ENCODE measurements around the gene BAHD1.

Gene BAHD1

DNA sequence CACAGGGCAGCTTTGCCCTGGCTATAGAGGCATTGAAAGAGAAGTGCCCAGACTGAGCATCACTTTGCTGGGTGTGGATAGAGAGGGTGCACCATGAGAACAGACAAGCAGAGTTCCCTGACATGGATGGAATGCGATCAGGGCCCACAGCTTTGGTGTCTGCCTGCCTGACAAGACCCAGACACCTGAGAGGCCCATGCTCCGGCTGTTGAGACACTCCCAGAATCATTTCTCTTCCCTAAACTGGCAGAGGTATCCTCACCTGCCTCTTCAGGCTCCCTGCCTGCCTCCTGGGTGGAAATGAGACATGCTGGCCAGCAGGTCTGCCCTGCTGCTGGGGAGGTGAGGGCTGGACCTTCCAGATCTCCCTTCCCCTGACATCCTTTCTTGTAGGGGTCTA lies 19.7 kb downstream of the BAHD1 start:
- TF ChIP-seq, protein P1, sequence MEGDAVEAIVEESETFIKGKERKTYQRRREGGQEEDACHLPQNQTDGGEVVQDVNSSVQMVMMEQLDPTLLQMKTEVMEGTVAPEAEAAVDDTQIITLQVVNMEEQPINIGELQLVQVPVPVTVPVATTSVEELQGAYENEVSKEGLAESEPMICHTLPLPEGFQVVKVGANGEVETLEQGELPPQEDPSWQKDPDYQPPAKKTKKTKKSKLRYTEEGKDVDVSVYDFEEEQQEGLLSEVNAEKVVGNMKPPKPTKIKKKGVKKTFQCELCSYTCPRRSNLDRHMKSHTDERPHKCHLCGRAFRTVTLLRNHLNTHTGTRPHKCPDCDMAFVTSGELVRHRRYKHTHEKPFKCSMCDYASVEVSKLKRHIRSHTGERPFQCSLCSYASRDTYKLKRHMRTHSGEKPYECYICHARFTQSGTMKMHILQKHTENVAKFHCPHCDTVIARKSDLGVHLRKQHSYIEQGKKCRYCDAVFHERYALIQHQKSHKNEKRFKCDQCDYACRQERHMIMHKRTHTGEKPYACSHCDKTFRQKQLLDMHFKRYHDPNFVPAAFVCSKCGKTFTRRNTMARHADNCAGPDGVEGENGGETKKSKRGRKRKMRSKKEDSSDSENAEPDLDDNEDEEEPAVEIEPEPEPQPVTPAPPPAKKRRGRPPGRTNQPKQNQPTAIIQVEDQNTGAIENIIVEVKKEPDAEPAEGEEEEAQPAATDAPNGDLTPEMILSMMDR (IDR thresholded peaks at IDR 0.05) = no peak

DNA sequence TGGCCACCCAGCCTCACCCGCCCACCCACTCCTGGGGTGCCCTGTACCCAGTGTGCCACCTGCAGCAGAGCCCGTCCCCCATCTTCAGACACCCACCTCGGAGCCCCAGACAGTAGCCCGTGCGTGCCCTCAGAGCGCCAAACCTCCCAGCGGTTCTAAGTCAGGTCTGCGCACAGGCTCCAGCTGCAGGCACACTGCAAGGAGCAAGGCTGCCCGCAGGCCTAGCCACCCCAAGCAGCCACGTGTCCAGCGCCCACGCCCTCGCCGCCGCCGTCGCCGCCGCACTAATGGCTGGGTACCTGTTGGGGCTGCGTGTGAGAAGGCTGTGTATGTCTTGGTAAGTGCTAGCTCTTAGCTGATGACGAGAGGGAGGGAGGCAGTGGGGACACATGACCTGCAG lies 21.2 kb downstream of the BAHD1 start:
- TF ChIP-seq, protein P1 (IDR thresholded peaks at IDR 0.05) = no peak

DNA sequence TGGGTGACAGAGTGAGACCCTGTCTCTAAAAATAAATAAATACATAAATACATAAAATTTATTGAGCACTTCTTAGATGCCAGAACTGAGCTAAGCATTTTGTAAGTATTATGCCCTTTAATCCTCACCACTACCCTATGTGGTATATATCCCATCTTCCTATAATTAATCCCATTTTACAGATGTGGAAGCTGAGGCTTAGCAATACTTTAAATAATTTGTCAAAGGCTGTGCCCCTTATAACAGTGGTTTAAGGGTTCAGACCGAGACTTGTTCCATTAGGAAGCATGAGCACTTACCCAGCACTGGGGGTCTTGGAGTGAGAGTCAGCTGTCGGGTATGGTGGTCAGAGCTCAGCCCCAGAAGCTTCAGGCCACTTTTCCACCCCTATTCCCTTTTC lies 22.5 kb downstream of the BAHD1 start:
- TF ChIP-seq, protein P1 (IDR thresholded peaks at IDR 0.05) = no peak

DNA sequence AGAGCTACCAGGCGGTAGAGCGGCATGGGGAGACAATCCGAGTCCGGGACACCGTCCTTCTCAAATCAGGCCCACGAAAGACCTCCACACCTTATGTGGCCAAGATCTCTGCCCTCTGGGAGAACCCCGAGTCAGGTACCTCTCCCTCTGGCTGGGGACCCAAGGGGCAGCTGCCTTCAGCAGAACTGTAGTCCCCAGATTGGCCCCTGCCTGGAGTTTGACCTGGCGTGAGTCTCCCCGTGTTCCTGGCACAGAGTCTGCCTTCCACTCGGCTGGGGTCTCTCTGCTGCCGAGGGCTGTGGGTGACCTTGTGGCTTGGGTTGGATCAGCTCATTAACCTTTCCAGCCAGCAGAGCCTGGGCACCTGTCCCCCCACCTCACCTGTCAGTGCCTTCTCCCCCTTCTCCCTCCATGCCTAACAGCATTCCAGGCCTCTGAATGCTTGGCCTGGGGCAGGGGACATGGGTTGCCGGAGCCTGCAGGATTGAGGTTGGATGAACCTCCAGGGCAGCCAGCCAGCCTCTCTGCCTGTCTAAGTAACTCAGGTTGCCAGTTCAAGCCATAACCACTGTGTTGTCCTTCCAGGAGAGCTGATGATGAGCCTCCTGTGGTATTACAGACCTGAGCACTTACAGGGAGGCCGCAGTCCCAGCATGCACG lies 23.3 kb downstream of the BAHD1 start:
- TF ChIP-seq, protein P1 (IDR thresholded peaks at IDR 0.05) = no peak

DNA sequence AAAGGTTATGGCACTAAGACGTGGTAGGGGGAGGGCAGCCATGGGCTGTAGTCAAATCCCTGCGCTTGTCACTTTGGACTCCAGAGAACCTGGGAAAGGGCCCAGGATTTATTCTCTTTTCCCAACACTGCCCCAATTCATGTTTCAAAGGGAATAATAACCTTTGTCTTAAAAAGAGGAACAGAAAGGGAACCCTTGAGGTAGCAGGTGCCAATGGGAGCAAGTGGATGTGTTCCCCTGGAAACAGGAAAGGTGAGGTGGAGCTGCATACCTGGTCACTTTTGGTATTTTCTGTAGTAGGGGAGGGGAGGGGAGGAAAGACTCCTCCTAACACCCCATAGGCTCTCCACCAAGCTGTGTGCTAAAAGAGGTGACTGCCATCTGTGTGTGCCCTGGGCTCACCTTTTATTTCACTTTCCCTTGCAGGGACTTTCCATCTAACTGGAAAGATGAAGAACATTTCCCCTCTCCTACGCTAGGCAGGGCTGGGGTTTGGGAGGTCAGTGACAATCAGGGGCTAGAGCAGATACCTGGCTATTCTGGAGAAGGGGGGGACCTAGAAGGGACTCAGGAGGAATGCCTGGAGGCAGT lies 23.9 kb downstream of the BAHD1 start:
- TF ChIP-seq, protein P1 (IDR thresholded peaks at IDR 0.05) = no peak

DNA sequence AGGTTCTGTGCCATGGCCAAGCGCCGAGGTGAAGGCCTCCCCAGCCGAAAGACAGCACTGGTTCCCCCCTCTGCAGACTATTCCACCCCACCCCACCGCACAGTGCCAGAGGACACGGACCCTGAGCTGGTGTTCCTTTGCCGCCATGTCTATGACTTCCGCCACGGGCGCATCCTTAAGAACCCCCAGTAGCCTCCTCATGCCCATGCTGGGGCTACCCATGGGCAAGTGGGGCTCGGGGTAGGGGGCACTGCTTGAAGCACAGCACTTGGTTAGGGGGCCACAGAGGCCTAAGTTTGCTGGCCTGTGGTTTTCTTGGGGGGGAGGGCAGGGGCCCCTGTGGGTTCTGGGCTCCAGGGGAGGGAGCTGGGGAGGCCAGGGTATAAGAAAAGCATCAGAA lies 25.2 kb downstream of the BAHD1 start:
- TF ChIP-seq, protein P1 (IDR thresholded peaks at IDR 0.05) = no peak

DNA sequence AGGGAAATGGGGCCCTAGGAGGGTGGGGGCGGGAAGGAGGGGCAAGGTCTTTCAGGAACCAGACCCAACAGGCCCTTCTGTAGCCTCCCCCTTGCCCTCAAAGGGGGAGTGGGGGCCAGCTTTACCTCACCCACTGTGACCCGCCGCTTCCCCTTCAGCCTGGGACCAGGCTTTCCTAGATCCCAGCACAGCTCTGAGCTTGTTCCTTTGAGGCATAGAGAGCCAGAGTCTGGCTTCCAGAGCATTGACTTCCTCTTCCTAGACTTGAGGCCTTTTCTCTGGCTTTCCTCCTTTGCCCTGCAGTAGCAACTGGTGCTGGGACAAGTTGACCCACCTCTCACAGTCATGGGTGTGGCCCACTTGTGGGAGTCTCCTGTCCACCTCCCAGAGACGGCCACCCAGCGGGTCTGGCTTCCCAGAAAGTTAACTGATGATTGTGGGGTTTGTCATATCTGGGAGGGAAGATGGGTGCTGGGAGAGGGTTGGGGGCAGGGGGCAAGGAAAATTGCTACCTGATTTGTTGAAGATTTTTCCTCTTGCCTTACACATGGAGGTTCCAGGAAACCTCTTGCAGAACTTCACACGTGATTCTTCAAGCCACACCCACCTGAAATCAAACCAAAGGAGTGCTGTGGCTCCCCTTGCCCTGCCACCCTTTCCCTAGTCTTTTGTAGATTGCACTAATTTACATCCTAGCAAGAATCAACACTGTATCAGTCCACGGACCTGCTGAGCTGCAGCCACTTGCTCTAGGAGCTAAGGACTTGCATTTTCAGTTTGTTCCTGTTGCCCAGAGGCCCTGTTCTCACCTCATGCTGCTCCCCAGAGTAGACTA lies 25.9 kb downstream of the BAHD1 start:
- TF ChIP-seq, protein P1 (IDR thresholded peaks at IDR 0.05) = no peak

Measured in LNCAP (cell line).